HepG2 (cell line): Measurements from ENCODE around the gene CRAT. TPM values are rescaled to one million over a fixed set of nuclear protein-coding genes. Genes with fewer than 3 reads are reported as not detected.
A peak's percentile ranks its signal among the peaks of the same experiment; 100 is the strongest.

ENCODE experiments used
- ATF7 ChIP-seq, 2 experiments: fragments of 450-650 bp in 1 of 2; sonication (generic) in 1 of 2; formaldehyde crosslinking in 1 of 2; IDR thresholded peaks; 2 replicates each; pipeline versions ENCODE4 v1.4.0 to v1.6.1; 2016 to 2020; ENCODE audit warnings: antibody characterized with exemption in 1 of 2, mild to moderate bottlenecking in 1 of 2, missing genetic modification reagents in 1 of 2
- BRD4 ChIP-seq: sonication (generic); formaldehyde crosslinking; IDR thresholded peaks from 2 replicates; pipeline ENCODE4 v1.4.0; 2020; ENCODE audit warnings: missing genetic modification reagents
- GABPA ChIP-seq, 2 experiments: IDR thresholded peaks; 2 replicates each; pipeline ENCODE4 v1.6.1; 2011 to 2016; ENCODE audit warnings: low read depth in 2 of 2, low read length in 1 of 2, missing biosample characterization in 1 of 2, missing genetic modification characterization in 1 of 2
- IKZF4 ChIP-seq: sonication (generic); formaldehyde crosslinking; IDR thresholded peaks from 2 replicates; pipeline ENCODE4 v1.5.1; 2020; ENCODE audit warnings: borderline replicate concordance, mild to moderate bottlenecking, low read depth, missing genetic modification reagents; ENCODE audit errors: not compliant biosample characterization
- IRF1 ChIP-seq: sonication (generic); formaldehyde crosslinking; IDR thresholded peaks from 2 replicates; pipeline ENCODE4 v1.4.0; 2020; ENCODE audit warnings: low read depth, mild to moderate bottlenecking, missing genetic modification reagents
- JUND ChIP-seq: sonication (generic); formaldehyde crosslinking; IDR thresholded peaks from 2 replicates; pipeline ENCODE4 v1.8.0; 2022; ENCODE audit warnings: mild to moderate bottlenecking, missing genetic modification reagents
- KDM6A ChIP-seq: IDR thresholded peaks from 2 replicates; pipeline ENCODE4 v1.6.1; 2016; ENCODE audit warnings: low read depth
- MED8 ChIP-seq: sonication (generic); formaldehyde crosslinking; IDR thresholded peaks from 2 replicates; pipeline ENCODE4 v1.8.1; 2023; ENCODE audit warnings: mild to moderate bottlenecking, missing genetic modification reagents; ENCODE audit not compliant: insufficient replicate concordance
- PAWR ChIP-seq: sonication (generic); formaldehyde crosslinking; IDR thresholded peaks from 2 replicates; pipeline ENCODE4 v1.4.0; 2020; ENCODE audit warnings: missing genetic modification reagents, mild to moderate bottlenecking, borderline replicate concordance
- REPIN1 ChIP-seq: sonication (generic); formaldehyde crosslinking; IDR thresholded peaks from 2 replicates; pipeline ENCODE4 v1.8.0; 2022; ENCODE audit warnings: missing genetic modification reagents, low read depth, mild to moderate bottlenecking, borderline replicate concordance
- RFXANK ChIP-seq: IDR thresholded peaks from 2 replicates; pipeline ENCODE4 v1.6.1; 2016
- RXRB ChIP-seq: IDR thresholded peaks from 2 replicates; pipeline ENCODE4 v1.6.1; 2016; ENCODE audit warnings: borderline replicate concordance, missing genetic modification reagents, missing compliant biosample characterization
- SALL1 ChIP-seq: sonication (generic); formaldehyde crosslinking; IDR thresholded peaks from 2 replicates; pipeline ENCODE4 v1.8.0; 2022; ENCODE audit warnings: mild to moderate bottlenecking, missing genetic modification reagents
- SOX6 ChIP-seq, 2 experiments: fragments of 450-650 bp in 1 of 2; sonication (generic) in 1 of 2; formaldehyde crosslinking in 1 of 2; IDR thresholded peaks; 2 replicates each; pipeline versions ENCODE4 v1.4.0 to v1.6.1; 2017 to 2020; ENCODE audit warnings: antibody characterized with exemption in 1 of 2, mild to moderate bottlenecking in 1 of 2, missing genetic modification reagents in 1 of 2
- SRSF1 ChIP-seq: fragments of 200-400 bp; formaldehyde crosslinking; optimal IDR thresholded peaks from 2 replicates; pipeline ENCODE3; 2017; ENCODE audit warnings: mild to moderate bottlenecking, low read depth, low read length, moderate library complexity
- THAP7 ChIP-seq: sonication (generic); formaldehyde crosslinking; IDR thresholded peaks from 2 replicates; pipeline ENCODE4 v1.8.1; 2023; ENCODE audit warnings: mild to moderate bottlenecking, missing genetic modification reagents
- ZBTB38 ChIP-seq: sonication (generic); formaldehyde crosslinking; IDR thresholded peaks from 2 replicates; pipeline ENCODE4 v1.5.1; 2020; ENCODE audit warnings: mild to moderate bottlenecking, missing genetic modification reagents
- ZNF18 ChIP-seq: sonication (generic); formaldehyde crosslinking; IDR thresholded peaks from 2 replicates; pipeline ENCODE4 v1.8.0; 2022; ENCODE audit warnings: mild to moderate bottlenecking, missing genetic modification reagents; ENCODE audit not compliant: insufficient replicate concordance
- ZNF251 ChIP-seq: sonication (generic); formaldehyde crosslinking; IDR thresholded peaks from 2 replicates; pipeline ENCODE4 v1.9.0; 2021; ENCODE audit warnings: mild to moderate bottlenecking, missing genetic modification reagents
- ZNF264 ChIP-seq: sonication (generic); formaldehyde crosslinking; IDR thresholded peaks from 2 replicates; pipeline ENCODE4 v1.4.0; 2020; ENCODE audit warnings: missing genetic modification reagents
- ZNF761 ChIP-seq: sonication (generic); formaldehyde crosslinking; conservative IDR thresholded peaks from 2 replicates; pipeline ENCODE4 v1.4.0; 2020; ENCODE audit warnings: mild to moderate bottlenecking, missing genetic modification reagents
- ZSCAN20 ChIP-seq: sonication (generic); formaldehyde crosslinking; IDR thresholded peaks from 2 replicates; pipeline ENCODE4 v1.4.0; 2020; ENCODE audit warnings: missing genetic modification reagents, mild to moderate bottlenecking, borderline replicate concordance
- polyA plus RNA-seq, 8 experiments: library from polyadenylated mRNA; depleted of rRNA in 3 of 8; stranded (reverse) in 7 of 8; unstranded in 1 of 8; fragments of >200 nt; fragmentation: Illumina TruSeq in 4 of 8; extraction: Trizol in 4 of 8; gene quantifications; 2 replicates each; pipeline versions ENCODE4 v1.2.1 to v1.2.3, GENCODE V29; 2011 to 2016; ENCODE audit warnings: low read depth in 4 of 8, missing spikeins in 1 of 8, mixed read lengths in 1 of 8; ENCODE audit not compliant: insufficient read depth in 1 of 8
- total RNA-seq, 5 experiments: library from RNA; depleted of rRNA; stranded (reverse); fragments of >200 nt; fragmentation: Illumina TruSeq; extraction: Trizol; gene quantifications; 2 replicates each; pipeline ENCODE4 v1.2.3, GENCODE V29; 2016; ENCODE audit warnings: low read depth in 1 of 5
- TF ChIP-seq, protein P1 (sequence below): sonication (generic); IDR thresholded peaks from 2 replicates; pipeline ENCODE4 v1.6.1; 2016; ENCODE audit warnings: low read depth, borderline replicate concordance
- TF ChIP-seq, protein P2 (sequence below): conservative IDR thresholded peaks from 2 replicates; pipeline ENCODE4 v1.6.1; 2018; ENCODE audit warnings: missing genetic modification reagents

Gene CRAT
- total and polyA plus RNA-seq, 2 of the 13 experiments (the other 11 are each of a cell fraction or from before 2014, with no cell fraction given) = 26.1 to 26.6 TPM

DNA sequence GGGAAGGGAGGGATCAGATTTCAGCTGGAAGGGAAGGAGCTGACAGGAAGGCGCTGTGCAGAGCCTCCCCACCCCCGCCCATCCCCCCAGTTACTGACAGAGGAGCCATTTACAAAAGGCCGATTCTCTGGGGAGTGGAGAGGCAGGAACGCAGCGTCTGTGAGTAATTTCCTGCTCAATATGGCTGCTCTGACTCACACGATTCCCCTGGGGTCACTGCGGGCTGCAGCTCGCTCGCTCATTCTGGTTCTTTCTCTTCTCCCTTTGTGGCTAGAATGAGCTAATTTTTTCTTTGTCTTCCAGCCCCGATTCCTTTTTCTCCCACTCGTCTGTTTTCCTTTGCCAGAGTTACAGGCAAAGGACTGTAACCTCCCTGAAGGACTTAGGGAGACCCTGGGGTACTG is 29.4 kb upstream of the CRAT start (continued):
- TF ChIP-seq RXRB (CRISPR knock-in tag) = 0 out of 2 replicates have a peak, but pooled peaks have one; percentile 14
- no peak for TF ChIP-seq RFXANK (CRISPR knock-in tag)
- TF ChIP-seq BRD4 (CRISPR knock-in tag) = peak; percentile 41; the same call in 1 of the 2 replicates
- no peak for TF ChIP-seq JUND (CRISPR knock-in tag)
- no peak for TF ChIP-seq THAP7 (CRISPR knock-in tag)
- TF ChIP-seq IKZF4 (CRISPR knock-in tag) = no peak
- no peak for TF ChIP-seq ZNF264 (CRISPR knock-in tag)
- TF ChIP-seq MED8 (CRISPR knock-in tag) = no peak
- no peak for TF ChIP-seq ATF7 (IDR thresholded peaks at IDR 0.05)
- no peak for TF ChIP-seq ATF7 (CRISPR knock-in tag; IDR thresholded peaks at IDR 0.05)
- TF ChIP-seq ZBTB38 = no peak
- 0 out of 2 replicates have a peak, but pooled peaks have one; percentile 9 for TF ChIP-seq SALL1
- no peak for TF ChIP-seq IRF1 (CRISPR knock-in tag)
- no peak for TF ChIP-seq ZSCAN20
- peak; percentile 79 for TF ChIP-seq SRSF1
- TF ChIP-seq REPIN1 (CRISPR knock-in tag) = no peak
- TF ChIP-seq, protein P1, sequence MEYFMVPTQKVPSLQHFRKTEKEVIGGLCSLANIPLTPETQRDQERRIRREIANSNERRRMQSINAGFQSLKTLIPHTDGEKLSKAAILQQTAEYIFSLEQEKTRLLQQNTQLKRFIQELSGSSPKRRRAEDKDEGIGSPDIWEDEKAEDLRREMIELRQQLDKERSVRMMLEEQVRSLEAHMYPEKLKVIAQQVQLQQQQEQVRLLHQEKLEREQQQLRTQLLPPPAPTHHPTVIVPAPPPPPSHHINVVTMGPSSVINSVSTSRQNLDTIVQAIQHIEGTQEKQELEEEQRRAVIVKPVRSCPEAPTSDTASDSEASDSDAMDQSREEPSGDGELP = peak; percentile 50; the same call in 1 of the 2 replicates
- no peak for TF ChIP-seq ZNF251 (CRISPR knock-in tag)
- TF ChIP-seq ZNF18 = no peak
- peak; percentile 42 for TF ChIP-seq GABPA (IDR thresholded peaks at IDR 0.05; ENCODE audit: low read depth, low read length)
- peak; percentile 73 for TF ChIP-seq GABPA (CRISPR knock-in tag; IDR thresholded peaks at IDR 0.05; ENCODE audit: low read depth)
- no peak for TF ChIP-seq SOX6 (IDR thresholded peaks at IDR 0.05)
- no peak; the same call in 1 of the 2 replicates for TF ChIP-seq SOX6 (CRISPR knock-in tag; IDR thresholded peaks at IDR 0.05)
- TF ChIP-seq ZNF761 = no peak
- TF ChIP-seq KDM6A (CRISPR knock-in tag) = no peak
- TF ChIP-seq PAWR (CRISPR knock-in tag) = no peak
- TF ChIP-seq, protein P2, sequence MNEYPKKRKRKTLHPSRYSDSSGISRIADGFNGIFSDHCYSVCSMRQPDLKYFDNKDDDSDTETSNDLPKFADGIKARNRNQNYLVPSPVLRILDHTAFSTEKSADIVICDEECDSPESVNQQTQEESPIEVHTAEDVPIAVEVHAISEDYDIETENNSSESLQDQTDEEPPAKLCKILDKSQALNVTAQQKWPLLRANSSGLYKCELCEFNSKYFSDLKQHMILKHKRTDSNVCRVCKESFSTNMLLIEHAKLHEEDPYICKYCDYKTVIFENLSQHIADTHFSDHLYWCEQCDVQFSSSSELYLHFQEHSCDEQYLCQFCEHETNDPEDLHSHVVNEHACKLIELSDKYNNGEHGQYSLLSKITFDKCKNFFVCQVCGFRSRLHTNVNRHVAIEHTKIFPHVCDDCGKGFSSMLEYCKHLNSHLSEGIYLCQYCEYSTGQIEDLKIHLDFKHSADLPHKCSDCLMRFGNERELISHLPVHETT (CRISPR knock-in tag) = no peak; the same call in 1 of the 2 replicates
